ENCODE data around the gene BEND2.

Gene BEND2

GRCh38 chrX:18129690-18130089 is 91.0 kb downstream of the BEND2 start:
- H3K36me3 ChIP-seq (ENCODE audit: low read length) = no peaks in the 10 kb centered on the region
- no peak overlapping the region for H3K9ac ChIP-seq (ENCODE audit: low read length)
- no peaks in the 10 kb centered on the region for H3K9me2 ChIP-seq (replicated peaks; ENCODE audit: insufficient read depth, low read length)
- H3K79me2 ChIP-seq (ENCODE audit: insufficient read depth, low read length) = no peaks in the 10 kb centered on the region
- H3K4me3 ChIP-seq (ENCODE audit: insufficient read depth, low read length, poor library complexity, severe bottlenecking) = no peak overlapping the region
- H4K20me1 ChIP-seq (ENCODE audit: low read depth, low read length) = no peaks in the 10 kb centered on the region
- no peak for TF ChIP-seq CTCF (IDR thresholded peaks at IDR 0.05; ENCODE audit: insufficient read depth, low read length, poor library complexity, severe bottlenecking)
- H3F3A ChIP-seq (ENCODE audit: insufficient read depth) = no peaks in the 10 kb centered on the region
- H3K4me2 ChIP-seq (ENCODE audit: low read depth, low read length, poor library complexity, severe bottlenecking) = no peak overlapping the region
- H3K27ac ChIP-seq (ENCODE audit: low read depth, low read length) = no peak overlapping the region
- H2AFZ ChIP-seq (ENCODE audit: low read depth, low read length, severe bottlenecking) = no peak overlapping the region
- no peaks in the 10 kb centered on the region for H3K27me3 ChIP-seq (ENCODE audit: low read length)
- no peaks in the 10 kb centered on the region for H3K9me3 ChIP-seq (ENCODE audit: insufficient read depth, low read length)

- Histone ChIP-seq H3K27me3 (ENCODE audit: low read length) (no peaks in the 10 kb centered on the region), H3K79me2 (ENCODE audit: insufficient read depth, low read length) (no peaks in the 10 kb centered on the region), H3F3A (ENCODE audit: insufficient read depth) (no peaks in the 10 kb centered on the region), H2AFZ (ENCODE audit: low read depth, low read length, severe bottlenecking) (no peak overlapping the region), H4K20me1 (ENCODE audit: low read depth, low read length) (no peaks in the 10 kb centered on the region), H3K27ac (ENCODE audit: low read depth, low read length) (no peak overlapping the region), H3K9ac (ENCODE audit: low read length) (no peak overlapping the region), H3K4me2 (ENCODE audit: low read depth, low read length, poor library complexity, severe bottlenecking) (no peak overlapping the region), H3K9me3 (ENCODE audit: insufficient read depth, low read length) (no peaks in the 10 kb centered on the region), H3K9me2 (replicated peaks; ENCODE audit: insufficient read depth, low read length) (no peaks in the 10 kb centered on the region), H3K4me3 (ENCODE audit: insufficient read depth, low read length, poor library complexity, severe bottlenecking) (no peak overlapping the region), H3K36me3 (ENCODE audit: low read length) (no peaks in the 10 kb centered on the region)
- TF ChIP-seq EZH2phosphoT487 (conservative IDR thresholded peaks at IDR 0.05; ENCODE audit: low read length) (no peak), CTCF (IDR thresholded peaks at IDR 0.05; ENCODE audit: insufficient read depth, low read length, poor library complexity, severe bottlenecking) (no peak)
These were observed 93.7 kb downstream of the BEND2 start for GRCh38 chrX:18126971-18127370.

GRCh38 chrX:18119856-18120255 is 100.8 kb downstream of the BEND2 start:
- no peaks in the 10 kb centered on the region for H4K20me1 ChIP-seq (ENCODE audit: low read depth, low read length)
- no peak overlapping the region for H2AFZ ChIP-seq (ENCODE audit: low read depth, low read length, severe bottlenecking)
- no peaks in the 10 kb centered on the region for H3K36me3 ChIP-seq (ENCODE audit: low read length)
- H3K27ac ChIP-seq (ENCODE audit: low read depth, low read length) = no peak overlapping the region
- H3K27me3 ChIP-seq (ENCODE audit: low read length) = no peaks in the 10 kb centered on the region
- H3K9me2 ChIP-seq (replicated peaks; ENCODE audit: insufficient read depth, low read length) = no peaks in the 10 kb centered on the region
- H3F3A ChIP-seq (ENCODE audit: insufficient read depth) = no peaks in the 10 kb centered on the region
- no peak overlapping the region for H3K4me2 ChIP-seq (ENCODE audit: low read depth, low read length, poor library complexity, severe bottlenecking)
- no peak overlapping the region for H3K4me3 ChIP-seq (ENCODE audit: insufficient read depth, low read length, poor library complexity, severe bottlenecking)
- no peaks in the 10 kb centered on the region for H3K79me2 ChIP-seq (ENCODE audit: insufficient read depth, low read length)
- H3K9ac ChIP-seq (ENCODE audit: low read length) = no peak overlapping the region
- H3K9me3 ChIP-seq (ENCODE audit: insufficient read depth, low read length) = no peaks in the 10 kb centered on the region
- TF ChIP-seq EZH2phosphoT487 (conservative IDR thresholded peaks at IDR 0.05; ENCODE audit: low read length) (no peak), CTCF (IDR thresholded peaks at IDR 0.05; ENCODE audit: insufficient read depth, low read length, poor library complexity, severe bottlenecking) (no peak)

Data from SU-DHL-6 (cell line).